Fibroblast of lung (primary cell): ENCODE measurements around the gene RPL10. TPM values are rescaled to one million over a fixed set of nuclear protein-coding genes. Genes with fewer than 3 reads are reported as not detected.

Experiments
- DNase-seq, 2 donors: peaks; one replicate each; pipeline versions ENCODE4 v3.0.0 to v3.0.0-alpha.2; 2010; ENCODE audit warnings: low read depth in 2 of 2
- H2AFZ ChIP-seq: 2 replicates; pipeline ENCODE4 v1.5.1; 2012; ENCODE audit warnings: low read length, control low read depth, inconsistent platforms
- H3K27ac ChIP-seq: 2 replicates; pipeline ENCODE4 v1.5.1; 2011; ENCODE audit warnings: low read length, control low read depth; ENCODE audit not compliant: insufficient read depth
- H3K27me3 ChIP-seq: 2 replicates; pipeline ENCODE4 v1.5.1; 2011; ENCODE audit warnings: mild to moderate bottlenecking, low read length; ENCODE audit not compliant: control insufficient read depth, insufficient read depth
- H3K36me3 ChIP-seq: 2 replicates; pipeline ENCODE4 v1.5.1; 2011; ENCODE audit warnings: low read length; ENCODE audit not compliant: control insufficient read depth, insufficient read depth
- H3K4me1 ChIP-seq: 2 replicates; pipeline ENCODE4 v1.5.1; 2011; ENCODE audit warnings: low read length; ENCODE audit not compliant: control insufficient read depth, insufficient read depth; ENCODE audit errors: extremely low read depth
- H3K4me2 ChIP-seq: 2 replicates; pipeline ENCODE4 v1.5.1; 2011; ENCODE audit warnings: low read length, control low read depth; ENCODE audit not compliant: insufficient read depth; ENCODE audit errors: extremely low read depth
- H3K4me3 ChIP-seq, 4 experiments: fragments of 200-600 bp in 1 of 4; sonication (generic) in 1 of 4; replicated peaks in 1 of 4; 2 replicates each; pipeline ENCODE4 v1.5.1; 2011 to 2016; ENCODE audit warnings: low read length in 4 of 4, low read depth in 3 of 4, mild to moderate bottlenecking in 3 of 4, control low read depth in 2 of 4, inconsistent platforms in 1 of 4, mixed read lengths in 1 of 4; ENCODE audit not compliant: insufficient read depth in 1 of 4; ENCODE audit errors: control extremely low read depth in 1 of 4
- H3K79me2 ChIP-seq: 2 replicates; pipeline ENCODE4 v1.5.1; 2012; ENCODE audit warnings: mild to moderate bottlenecking, low read length, inconsistent platforms; ENCODE audit not compliant: control insufficient read depth, insufficient read depth
- H3K9ac ChIP-seq: 2 replicates; pipeline ENCODE4 v1.5.1; 2011; ENCODE audit warnings: mild to moderate bottlenecking, low read length, control low read depth; ENCODE audit not compliant: insufficient read depth
- H3K9me3 ChIP-seq: 2 replicates; pipeline ENCODE4 v1.5.1; 2012; ENCODE audit warnings: low read depth, low read length; ENCODE audit not compliant: control insufficient read depth, insufficient read depth
- H4K20me1 ChIP-seq: 2 replicates; pipeline ENCODE4 v1.5.1; 2011; ENCODE audit warnings: low read length; ENCODE audit not compliant: control insufficient read depth, insufficient read depth; ENCODE audit errors: extremely low read depth
- EZH2 ChIP-seq: IDR thresholded peaks from 2 replicates; pipeline ENCODE4 v1.5.1; 2012; ENCODE audit warnings: low read length, control low read depth, mild to moderate bottlenecking; ENCODE audit errors: missing control alignments
- polyA plus RNA-seq, 2 donors: library from polyadenylated mRNA; depleted of rRNA in 1 of 2; stranded (reverse) in 1 of 2; unstranded in 1 of 2; fragments of >200 nt; gene quantifications; 2 replicates each; pipeline ENCODE4 v1.2.1, GENCODE V29; 2011 to 2012; ENCODE audit warnings: missing spikeins in 1 of 2
- total RNA-seq: library from RNA; depleted of rRNA; stranded (reverse); fragments of >200 nt; gene quantifications from 2 replicates; pipeline ENCODE4 v1.2.1, GENCODE V29; 2014
- TF ChIP-seq, protein P1 (sequence below), 2 donors: IDR thresholded peaks in 1 of 2; conservative IDR thresholded peaks in 1 of 2; 1 replicate in 1 of 2; 2 replicates in 1 of 2; pipeline ENCODE4 v1.5.1; 2011 to 2012; ENCODE audit warnings: low read length in 2 of 2, control low read depth in 1 of 2, inconsistent platforms in 1 of 2, low read depth in 1 of 2, mild to moderate bottlenecking in 1 of 2

The RPL10 gene
- total and polyA plus RNA-seq, 2 donors (not counting 1 experiment from before 2014, with no cell fraction given), result 2,319 to 4,527 TPM

DNA sequence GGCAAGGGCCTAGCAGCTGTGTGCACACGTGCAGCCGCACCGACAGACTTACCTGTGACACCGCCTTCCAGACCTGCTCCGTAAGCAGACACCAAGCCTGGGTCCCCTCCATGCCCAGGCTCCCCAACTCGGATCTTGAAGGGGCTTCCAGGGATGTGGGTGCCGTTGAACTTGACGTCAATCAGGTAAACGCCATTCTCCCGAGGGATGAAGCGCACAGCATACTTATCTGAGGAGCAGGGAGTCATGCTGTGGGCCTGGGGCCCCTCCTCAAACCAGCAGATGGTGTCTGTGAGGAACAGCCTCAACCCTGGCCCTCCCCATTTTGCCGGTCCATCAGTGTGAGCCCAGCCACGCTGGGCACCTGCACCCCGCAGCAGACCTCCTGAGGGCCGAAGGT lies 48.2 kb upstream of the RPL10 start:
- peaks cover 9% of the 10 kb centered on the region for H3K79me2 ChIP-seq
- H3K9me3 ChIP-seq, result no peaks in the 10 kb centered on the region
- H3K4me2 ChIP-seq, result no peak overlapping the region
- H4K20me1 ChIP-seq, result no peaks in the 10 kb centered on the region
- no peak overlapping the region for H2AFZ ChIP-seq
- no peaks in the 10 kb centered on the region for H3K27me3 ChIP-seq
- no peak overlapping the region for H3K27ac ChIP-seq
- no peak for DNase-seq
- no peaks in the 10 kb centered on the region for H3K4me1 ChIP-seq
- TF ChIP-seq, protein P1, sequence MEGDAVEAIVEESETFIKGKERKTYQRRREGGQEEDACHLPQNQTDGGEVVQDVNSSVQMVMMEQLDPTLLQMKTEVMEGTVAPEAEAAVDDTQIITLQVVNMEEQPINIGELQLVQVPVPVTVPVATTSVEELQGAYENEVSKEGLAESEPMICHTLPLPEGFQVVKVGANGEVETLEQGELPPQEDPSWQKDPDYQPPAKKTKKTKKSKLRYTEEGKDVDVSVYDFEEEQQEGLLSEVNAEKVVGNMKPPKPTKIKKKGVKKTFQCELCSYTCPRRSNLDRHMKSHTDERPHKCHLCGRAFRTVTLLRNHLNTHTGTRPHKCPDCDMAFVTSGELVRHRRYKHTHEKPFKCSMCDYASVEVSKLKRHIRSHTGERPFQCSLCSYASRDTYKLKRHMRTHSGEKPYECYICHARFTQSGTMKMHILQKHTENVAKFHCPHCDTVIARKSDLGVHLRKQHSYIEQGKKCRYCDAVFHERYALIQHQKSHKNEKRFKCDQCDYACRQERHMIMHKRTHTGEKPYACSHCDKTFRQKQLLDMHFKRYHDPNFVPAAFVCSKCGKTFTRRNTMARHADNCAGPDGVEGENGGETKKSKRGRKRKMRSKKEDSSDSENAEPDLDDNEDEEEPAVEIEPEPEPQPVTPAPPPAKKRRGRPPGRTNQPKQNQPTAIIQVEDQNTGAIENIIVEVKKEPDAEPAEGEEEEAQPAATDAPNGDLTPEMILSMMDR (conservative IDR thresholded peaks at IDR 0.05 in 1 of 2, IDR thresholded peaks at IDR 0.05 in 1 of 2; ENCODE audit: low read depth in 1 of 2, low read length in 2 of 2), result no peak
- no peak for TF ChIP-seq EZH2
- no peak overlapping the region for H3K4me3 ChIP-seq
- no peak overlapping the region for H3K9ac ChIP-seq
- H3K36me3 ChIP-seq, result peaks cover 53% of the 10 kb centered on the region

GRCh38 chrX:154350429-154351182 lies 47.6 kb upstream of the RPL10 start:
- Histone ChIP-seq H3K4me2 (no peak overlapping the region), H4K20me1 (no peaks in the 10 kb centered on the region), H3K9ac (no peak overlapping the region), H2AFZ (no peak overlapping the region), H3K4me1 (no peaks in the 10 kb centered on the region), H3K27me3 (no peaks in the 10 kb centered on the region), H3K27ac (no peak overlapping the region), H3K36me3 (peaks cover 58% of the 10 kb centered on the region), H3K9me3 (no peaks in the 10 kb centered on the region), H3K79me2 (peaks cover 11% of the 10 kb centered on the region), H3K4me3 (no peak overlapping the region)
- no peak for TF ChIP-seq EZH2
- TF ChIP-seq, protein P1 (conservative IDR thresholded peaks at IDR 0.05 in 1 of 2, IDR thresholded peaks at IDR 0.05 in 1 of 2; ENCODE audit: low read depth in 1 of 2, low read length in 2 of 2), result no peak
- no peak for DNase-seq

DNA sequence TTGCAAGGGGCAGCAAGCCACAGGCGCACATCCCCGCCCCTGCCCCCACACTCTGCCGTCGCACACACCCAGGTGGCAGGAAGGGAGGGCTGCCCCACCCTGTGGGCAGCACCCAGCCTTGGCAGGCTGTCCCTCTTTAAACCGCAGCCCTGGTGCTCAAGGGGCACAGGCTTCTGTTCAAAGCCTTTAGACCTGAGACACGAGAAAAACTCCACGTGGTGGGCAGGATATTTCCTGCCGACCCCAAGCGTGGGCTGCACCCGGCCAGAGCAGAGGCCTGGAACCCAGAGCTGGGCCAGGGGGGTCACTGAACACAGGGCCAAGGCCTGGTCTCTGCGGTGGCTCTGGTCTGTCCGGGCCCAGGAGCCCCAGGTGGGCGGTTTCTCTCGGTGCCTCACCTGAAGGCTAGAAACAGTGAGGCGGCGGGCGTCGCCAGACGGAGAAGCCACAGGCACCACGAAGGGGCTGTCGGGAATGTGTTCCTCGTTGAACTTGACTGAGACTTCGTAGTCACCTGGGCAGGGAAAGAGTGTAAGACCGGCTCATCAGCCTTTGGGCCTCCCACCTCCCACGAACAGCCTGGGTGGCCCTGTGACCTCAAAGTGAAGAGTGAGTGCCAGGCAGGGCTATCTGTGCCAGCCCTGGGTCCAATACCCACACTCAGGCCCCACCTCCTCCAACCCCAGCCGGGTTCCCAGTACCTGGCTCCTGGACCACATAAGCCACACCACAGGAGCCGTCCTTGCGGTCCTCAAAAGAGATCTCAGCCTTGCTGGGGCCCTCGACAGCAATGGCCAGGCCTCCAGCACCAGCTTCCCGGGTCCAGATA lies 46.8 kb upstream of the RPL10 start:
- H4K20me1 ChIP-seq, result no peaks in the 10 kb centered on the region
- H3K9me3 ChIP-seq, result no peaks in the 10 kb centered on the region
- DNase-seq, result no peak
- H3K27me3 ChIP-seq, result no peaks in the 10 kb centered on the region
- H3K36me3 ChIP-seq, result peaks cover 63% of the 10 kb centered on the region
- H3K79me2 ChIP-seq, result peaks cover 17% of the 10 kb centered on the region
- no peak overlapping the region for H3K4me2 ChIP-seq
- no peak overlapping the region for H3K9ac ChIP-seq
- H2AFZ ChIP-seq, result no peak overlapping the region
- no peak overlapping the region for H3K4me3 ChIP-seq
- H3K4me1 ChIP-seq, result no peaks in the 10 kb centered on the region
- TF ChIP-seq EZH2, result no peak
- TF ChIP-seq, protein P1 (conservative IDR thresholded peaks at IDR 0.05 in 1 of 2, IDR thresholded peaks at IDR 0.05 in 1 of 2; ENCODE audit: low read depth in 1 of 2, low read length in 2 of 2), result no peak
- H3K27ac ChIP-seq, result no peak overlapping the region
